Measurements from ENCODE around the gene ROBO1. TPM values are rescaled to one million over a fixed set of nuclear protein-coding genes. Genes with fewer than 3 reads are reported as not detected.
"Not testable (repeated sequence)": the region's sequence is repeated elsewhere in the genome, so short reads cannot be mapped to it uniquely, and the experiment has no call there.

ROBO1 gene
- total and polyA plus RNA-seq, 2 donors (not counting 3 experiments of a cell fraction or from before 2014, with no cell fraction given): 5.9 to 14.2 TPM

GRCh38 chr3:79306934-79307570, 460.7 kb downstream of the ROBO1 start:
- H3K9ac ChIP-seq (replicated peaks; ENCODE audit: extremely low read depth, insufficient read depth, low read length): no peak overlapping the region
- H2AFZ ChIP-seq (ENCODE audit: low read depth, low read length): no peak overlapping the region
- DNase-seq (ENCODE audit: low read depth, low spot score) (no peak), FAIRE-seq (no peak)
- dilution Hi-C loops (cut with MboI; ENCODE audit: extremely low pct_ligation_motif_present, low sequenced_read_pairs): no loop called here
- no peaks in the 10 kb centered on the region for H4K20me1 ChIP-seq (replicated peaks; ENCODE audit: control insufficient read depth, extremely low read depth, insufficient read depth, low read length)
- no peaks in the 10 kb centered on the region for H3K9me1 ChIP-seq (replicated peaks; ENCODE audit: control insufficient read depth, extremely low read depth, insufficient read depth, low read length)
- CTCF ChIA-PET: interaction anchor here (4.0 kb wide), 1 partner anchor 55 kb away, joined by 14 read pairs; no protein-coding TSS in a partner anchor
- H3K27me3 ChIP-seq (ENCODE audit: control insufficient read depth in 2 of 2, insufficient read depth in 2 of 2, low read length in 2 of 2): no peaks in the 10 kb centered on the region
- POLR2A ChIA-PET: no interaction called here
- no peaks in the 10 kb centered on the region for H3K9me3 ChIP-seq (replicated peaks; ENCODE audit: control insufficient read depth, insufficient read depth, low read length)
- H3K36me3 ChIP-seq (ENCODE audit: control insufficient read depth in 2 of 2, extremely low read depth in 1 of 2, insufficient read depth in 2 of 2, low read length in 2 of 2): no peaks in the 10 kb centered on the region
- H3K4me3 ChIP-seq (replicated peaks in 1 of 3; ENCODE audit: insufficient read depth in 1 of 3, low read depth in 1 of 3, low read length in 3 of 3): no peak overlapping the region
- H3K79me2 ChIP-seq (ENCODE audit: control insufficient read depth, insufficient read depth, low read length): no peaks in the 10 kb centered on the region
- no peak for TF ChIP-seq EZH2 (IDR thresholded peaks at IDR 0.05; ENCODE audit: borderline replicate concordance, low read depth, low read length, severe bottlenecking)
- no peak for TF ChIP-seq POLR2AphosphoS5 (IDR thresholded peaks at IDR 0.05; ENCODE audit: insufficient read depth, low read depth, low read length)
- TF ChIP-seq MYC (IDR thresholded peaks at IDR 0.05; ENCODE audit: low read depth, low read length): no peak
- no peak for TF ChIP-seq CTCF (IDR thresholded peaks at IDR 0.05; ENCODE audit: extremely low read depth in 1 of 2, insufficient read depth in 1 of 2, low read depth in 1 of 2, low read length in 2 of 2)
- no peak for TF ChIP-seq JUN (IDR thresholded peaks at IDR 0.05; ENCODE audit: borderline replicate concordance, insufficient read depth, insufficient read length, low read depth)
- TF ChIP-seq FOS (IDR thresholded peaks at IDR 0.05; ENCODE audit: borderline replicate concordance, insufficient read depth, low read length): no peak
- no peak for TF ChIP-seq GATA2 (IDR thresholded peaks at IDR 0.05; ENCODE audit: insufficient read depth, insufficient read length, low read depth, low read length)
- no peak for TF ChIP-seq MAX (IDR thresholded peaks at IDR 0.05; ENCODE audit: insufficient read depth, insufficient read length)
- TF ChIP-seq POLR2A (IDR thresholded peaks at IDR 0.05; ENCODE audit: low read depth, low read length): no peak
- H3K4me1 ChIP-seq (ENCODE audit: control insufficient read depth, extremely low read depth, insufficient read depth, low read length): no peaks in the 10 kb centered on the region
- H3K4me2 ChIP-seq (ENCODE audit: insufficient read depth, low read length): no peak overlapping the region
- H3K27ac ChIP-seq (ENCODE audit: insufficient read depth, low read depth, low read length): no peak overlapping the region
- BruUV-seq (replicated peaks): no TSS peak
- intact Hi-C loops (cut with micrococcal nuclease): no loop called here

GRCh38 chr3:79299949-79300635, 467.7 kb downstream of the ROBO1 start:
- CTCF ChIA-PET; H3K4me2 ChIP-seq (ENCODE audit: insufficient read depth, low read length); H3K9me1 ChIP-seq (replicated peaks; ENCODE audit: control insufficient read depth, extremely low read depth, insufficient read depth, low read length); H2AFZ ChIP-seq (ENCODE audit: low read depth, low read length); H3K4me3 ChIP-seq (replicated peaks in 1 of 3; ENCODE audit: insufficient read depth in 1 of 3, low read depth in 1 of 3, low read length in 3 of 3); DNase-seq (ENCODE audit: low read depth, low spot score); H4K20me1 ChIP-seq (replicated peaks; ENCODE audit: control insufficient read depth, extremely low read depth, insufficient read depth, low read length); H3K36me3 ChIP-seq (ENCODE audit: control insufficient read depth in 2 of 2, extremely low read depth in 1 of 2, insufficient read depth in 2 of 2, low read length in 2 of 2); POLR2A ChIA-PET; H3K4me1 ChIP-seq (ENCODE audit: control insufficient read depth, extremely low read depth, insufficient read depth, low read length); H3K9me3 ChIP-seq (replicated peaks; ENCODE audit: control insufficient read depth, insufficient read depth, low read length); FAIRE-seq; BruUV-seq (replicated peaks); H3K27ac ChIP-seq (ENCODE audit: insufficient read depth, low read depth, low read length); H3K9ac ChIP-seq (replicated peaks; ENCODE audit: extremely low read depth, insufficient read depth, low read length); H3K27me3 ChIP-seq (ENCODE audit: control insufficient read depth in 2 of 2, insufficient read depth in 2 of 2, low read length in 2 of 2); dilution Hi-C loops (cut with MboI; ENCODE audit: extremely low pct_ligation_motif_present, low sequenced_read_pairs); H3K79me2 ChIP-seq (ENCODE audit: control insufficient read depth, insufficient read depth, low read length); intact Hi-C loops (cut with micrococcal nuclease): not testable (repeated sequence)

Measured in endothelial cell of umbilical vein (primary cell).